NCI-H1417 (cell line): ENCODE measurements around the gene RC3H2.
"Not testable (repeated sequence)": the region's sequence is repeated elsewhere in the genome, so short reads cannot be mapped to it uniquely, and the experiment has no call there.

Experiments
- DNase-seq, 3 experiments: peaks; one replicate each; lab custom pipeline; 2025; lab: John Stamatoyannopoulos, UW

RC3H2 gene

GRCh38 chr9:122929796-122930354 is 24.7 kb upstream of the RC3H2 start:
- DNase-seq, result no peak

- DNase-seq, result no peak
Observed at GRCh38 chr9:122923947-122924346, 18.8 kb upstream of the RC3H2 start.

GRCh38 chr9:122922713-122923112 is 17.6 kb upstream of the RC3H2 start:
- no peak for DNase-seq

- DNase-seq, result no peak
Observed at GRCh38 chr9:122918310-122918709, 13.2 kb upstream of the RC3H2 start.

- peak; percentile 66 to 92 (median 90) for DNase-seq
Observed at GRCh38 chr9:122912964-122913673, 8.0 kb upstream of the RC3H2 start, which contains the start of gene ZBTB6. ZBTB6 (minus strand) TSS chr9:122913323; CDS start chr9:122912072, 1,251 bp downstream.

GRCh38 chr9:122912671-122912963 is 7.5 kb upstream of the RC3H2 start:
- DNase-seq, result no peak

- not testable (repeated sequence) for DNase-seq
Observed at GRCh38 chr9:122906122-122906521, 963 bp upstream of the RC3H2 start.

GRCh38 chr9:122904466-122904822 is 715 bp downstream of the RC3H2 start:
- DNase-seq, result peak; percentile 1 to 86 (median 82)

- no peak for DNase-seq
Observed at GRCh38 chr9:122900791-122901190, 4.4 kb downstream of the RC3H2 start.

- DNase-seq, result no peak
Observed at GRCh38 chr9:122897969-122898368, 7.2 kb downstream of the RC3H2 start.

GRCh38 chr9:122888480-122888879 is 16.7 kb downstream of the RC3H2 start:
- DNase-seq, result no peak

GRCh38 chr9:122883125-122883524 is 22.0 kb downstream of the RC3H2 start:
- no peak for DNase-seq

- DNase-seq, result no peak
Observed at GRCh38 chr9:122879443-122879842, 25.7 kb downstream of the RC3H2 start.

GRCh38 chr9:122875523-122875922 is 29.6 kb downstream of the RC3H2 start:
- no peak for DNase-seq

- not testable (repeated sequence) for DNase-seq
Observed at GRCh38 chr9:122867276-122867675, 37.9 kb downstream of the RC3H2 start.

- DNase-seq, result no peak
Observed at GRCh38 chr9:122866079-122866478, 39.1 kb downstream of the RC3H2 start.

- DNase-seq, result no peak
Observed at GRCh38 chr9:122865300-122865699, 39.9 kb downstream of the RC3H2 start.

GRCh38 chr9:122863407-122863806 is 41.8 kb downstream of the RC3H2 start:
- no peak for DNase-seq

- DNase-seq, result no peak
Observed at GRCh38 chr9:122860319-122861142, 44.6 kb downstream of the RC3H2 start.

- DNase-seq, result no peak
Observed at GRCh38 chr9:122857815-122858214, 47.3 kb downstream of the RC3H2 start.

GRCh38 chr9:122852085-122852786 is 52.9 kb downstream of the RC3H2 start:
- not testable (repeated sequence) for DNase-seq

- DNase-seq, result no peak
Observed at GRCh38 chr9:122848256-122848943, 56.8 kb downstream of the RC3H2 start.
